OCI-LY1 (cell line): ENCODE data around the gene MTG2.

ENCODE experiments used
- EZH2 ChIP-seq: fragments of 200-600 bp; sonication (generic), shearing (Covaris generic); IDR thresholded peaks from 2 replicates; pipeline ENCODE4 v1.8.0; 2017; ENCODE audit warnings: borderline replicate concordance, mixed run types, mild to moderate bottlenecking, antibody characterized with exemption, low read length, moderate library complexity, mixed read lengths
- TF ChIP-seq, protein P1 (sequence below): fragments of 200-600 bp; sonication (generic), shearing (Covaris generic); IDR thresholded peaks from 2 replicates; pipeline ENCODE4 v1.5.1; 2017; ENCODE audit warnings: mild to moderate bottlenecking, antibody characterized with exemption, low read length, moderate library complexity, mixed read lengths

DNA sequence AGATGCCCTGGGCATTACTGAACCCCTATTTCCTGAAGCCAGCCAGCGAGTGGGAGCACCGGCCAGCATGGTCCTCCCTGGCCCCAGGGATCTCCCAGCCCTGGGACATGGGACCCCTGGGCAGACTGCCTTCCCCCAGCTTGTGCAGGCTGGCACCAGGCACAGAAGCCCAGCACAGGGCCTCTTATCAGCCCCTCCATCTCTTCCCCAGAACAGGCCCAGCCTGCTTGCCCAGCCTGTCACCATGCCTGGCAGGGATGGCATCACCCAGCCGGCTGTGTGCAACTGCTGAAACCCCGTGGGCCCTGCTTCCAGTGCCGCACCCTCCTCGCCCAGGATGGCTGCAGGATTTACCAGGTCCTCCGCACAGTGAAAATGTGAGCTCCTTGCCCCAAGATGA is 49.4 kb downstream of the MTG2 start:
- TF ChIP-seq, protein P1, sequence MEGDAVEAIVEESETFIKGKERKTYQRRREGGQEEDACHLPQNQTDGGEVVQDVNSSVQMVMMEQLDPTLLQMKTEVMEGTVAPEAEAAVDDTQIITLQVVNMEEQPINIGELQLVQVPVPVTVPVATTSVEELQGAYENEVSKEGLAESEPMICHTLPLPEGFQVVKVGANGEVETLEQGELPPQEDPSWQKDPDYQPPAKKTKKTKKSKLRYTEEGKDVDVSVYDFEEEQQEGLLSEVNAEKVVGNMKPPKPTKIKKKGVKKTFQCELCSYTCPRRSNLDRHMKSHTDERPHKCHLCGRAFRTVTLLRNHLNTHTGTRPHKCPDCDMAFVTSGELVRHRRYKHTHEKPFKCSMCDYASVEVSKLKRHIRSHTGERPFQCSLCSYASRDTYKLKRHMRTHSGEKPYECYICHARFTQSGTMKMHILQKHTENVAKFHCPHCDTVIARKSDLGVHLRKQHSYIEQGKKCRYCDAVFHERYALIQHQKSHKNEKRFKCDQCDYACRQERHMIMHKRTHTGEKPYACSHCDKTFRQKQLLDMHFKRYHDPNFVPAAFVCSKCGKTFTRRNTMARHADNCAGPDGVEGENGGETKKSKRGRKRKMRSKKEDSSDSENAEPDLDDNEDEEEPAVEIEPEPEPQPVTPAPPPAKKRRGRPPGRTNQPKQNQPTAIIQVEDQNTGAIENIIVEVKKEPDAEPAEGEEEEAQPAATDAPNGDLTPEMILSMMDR, result no peak
- TF ChIP-seq EZH2, result no peak
